Measurements from ENCODE around the gene PTCD1.
"Not testable (repeated sequence)": the region's sequence is repeated elsewhere in the genome, so short reads cannot be mapped to it uniquely, and the experiment has no call there.

Gene PTCD1

GRCh38 chr7:99383203-99383602 is 55.4 kb downstream of the PTCD1 start:
- no peak for DNase-seq (ENCODE audit: low read depth)
- no peak for TF ChIP-seq CTCF (IDR thresholded peaks at IDR 0.05; ENCODE audit: control insufficient read depth, extremely low read depth, insufficient read depth)
- H3K4me3 ChIP-seq (ENCODE audit: low read depth, low read length), result no peak overlapping the region

- no peak for DNase-seq (ENCODE audit: low read depth)
- no peak overlapping the region for H3K4me3 ChIP-seq (ENCODE audit: low read depth, low read length)
- TF ChIP-seq CTCF (IDR thresholded peaks at IDR 0.05; ENCODE audit: control insufficient read depth, extremely low read depth, insufficient read depth), result no peak
These were observed 56.9 kb downstream of the PTCD1 start for GRCh38 chr7:99381664-99382075.

GRCh38 chr7:99380823-99381663 is 57.6 kb downstream of the PTCD1 start:
- no peak for DNase-seq (ENCODE audit: low read depth)
- no peak overlapping the region for H3K4me3 ChIP-seq (ENCODE audit: low read depth, low read length)
- no peak for TF ChIP-seq CTCF (IDR thresholded peaks at IDR 0.05; ENCODE audit: control insufficient read depth, extremely low read depth, insufficient read depth)

GRCh38 chr7:99380032-99380822 is 58.4 kb downstream of the PTCD1 start:
- H3K4me3 ChIP-seq (ENCODE audit: low read depth, low read length), result no peak overlapping the region
- no peak for TF ChIP-seq CTCF (IDR thresholded peaks at IDR 0.05; ENCODE audit: control insufficient read depth, extremely low read depth, insufficient read depth)
- DNase-seq (ENCODE audit: low read depth), result no peak

GRCh38 chr7:99379693-99380031 is 58.9 kb downstream of the PTCD1 start:
- not testable (repeated sequence) for DNase-seq (ENCODE audit: low read depth); H3K4me3 ChIP-seq (ENCODE audit: low read depth, low read length)

- DNase-seq (ENCODE audit: low read depth), result no peak
- H3K4me3 ChIP-seq (ENCODE audit: low read depth, low read length), result no peak overlapping the region
- no peak for TF ChIP-seq CTCF (IDR thresholded peaks at IDR 0.05; ENCODE audit: control insufficient read depth, extremely low read depth, insufficient read depth)
These were observed 59.5 kb downstream of the PTCD1 start for GRCh38 chr7:99379043-99379577.

GRCh38 chr7:99375070-99375807 is 63.4 kb downstream of the PTCD1 start:
- no peak for DNase-seq (ENCODE audit: low read depth)
- TF ChIP-seq CTCF (IDR thresholded peaks at IDR 0.05; ENCODE audit: control insufficient read depth, extremely low read depth, insufficient read depth), result no peak
- peak overlapping the region; percentile 72 for H3K4me3 ChIP-seq (ENCODE audit: low read depth, low read length)
